ENCODE data around the gene DCAF15.

DNA sequence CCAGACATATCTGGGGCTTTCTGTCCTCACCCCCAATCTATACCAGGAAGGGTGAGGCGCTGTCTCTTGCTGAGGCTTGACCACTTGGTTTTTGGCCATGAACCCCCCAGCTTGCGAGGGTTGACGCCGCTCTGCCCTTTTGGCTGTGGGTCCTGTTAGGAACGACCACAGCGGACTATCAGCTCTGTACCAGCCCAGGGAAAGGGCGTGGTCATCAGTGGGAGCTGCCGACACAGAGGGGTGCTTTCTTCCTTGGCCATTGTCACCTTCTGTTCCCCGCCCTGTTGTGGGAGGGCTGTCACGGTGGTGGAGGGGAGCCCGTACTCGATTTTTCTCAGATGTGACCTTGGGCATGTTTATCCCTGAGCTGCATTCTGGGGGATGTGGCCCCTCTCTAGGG, 5.7 kb downstream of the DCAF15 start:
- TF ChIP-seq, protein P1, sequence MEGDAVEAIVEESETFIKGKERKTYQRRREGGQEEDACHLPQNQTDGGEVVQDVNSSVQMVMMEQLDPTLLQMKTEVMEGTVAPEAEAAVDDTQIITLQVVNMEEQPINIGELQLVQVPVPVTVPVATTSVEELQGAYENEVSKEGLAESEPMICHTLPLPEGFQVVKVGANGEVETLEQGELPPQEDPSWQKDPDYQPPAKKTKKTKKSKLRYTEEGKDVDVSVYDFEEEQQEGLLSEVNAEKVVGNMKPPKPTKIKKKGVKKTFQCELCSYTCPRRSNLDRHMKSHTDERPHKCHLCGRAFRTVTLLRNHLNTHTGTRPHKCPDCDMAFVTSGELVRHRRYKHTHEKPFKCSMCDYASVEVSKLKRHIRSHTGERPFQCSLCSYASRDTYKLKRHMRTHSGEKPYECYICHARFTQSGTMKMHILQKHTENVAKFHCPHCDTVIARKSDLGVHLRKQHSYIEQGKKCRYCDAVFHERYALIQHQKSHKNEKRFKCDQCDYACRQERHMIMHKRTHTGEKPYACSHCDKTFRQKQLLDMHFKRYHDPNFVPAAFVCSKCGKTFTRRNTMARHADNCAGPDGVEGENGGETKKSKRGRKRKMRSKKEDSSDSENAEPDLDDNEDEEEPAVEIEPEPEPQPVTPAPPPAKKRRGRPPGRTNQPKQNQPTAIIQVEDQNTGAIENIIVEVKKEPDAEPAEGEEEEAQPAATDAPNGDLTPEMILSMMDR (IDR thresholded peaks at IDR 0.05) = no peak
- no peak for TF ChIP-seq POLR2A (IDR thresholded peaks at IDR 0.05)
